Epithelial cell of esophagus (primary cell): ENCODE data around the gene XIRP2.

Experiments used
- DNase-seq: peaks from one replicate; pipeline ENCODE4 v3.0.0; 2010; ENCODE audit warnings: low read depth
- H3K4me3 ChIP-seq: 2 replicates; pipeline ENCODE4 v1.5.1; 2011; ENCODE audit warnings: mild to moderate bottlenecking, low read length, control low read depth
- TF ChIP-seq, protein P1 (sequence below): IDR thresholded peaks from 2 replicates; pipeline ENCODE4 v1.5.1; 2011; ENCODE audit warnings: low read depth, mild to moderate bottlenecking, low read length, control low read depth, inconsistent platforms; ENCODE audit not compliant: insufficient read depth; ENCODE audit errors: missing control alignments

XIRP2 gene

DNA sequence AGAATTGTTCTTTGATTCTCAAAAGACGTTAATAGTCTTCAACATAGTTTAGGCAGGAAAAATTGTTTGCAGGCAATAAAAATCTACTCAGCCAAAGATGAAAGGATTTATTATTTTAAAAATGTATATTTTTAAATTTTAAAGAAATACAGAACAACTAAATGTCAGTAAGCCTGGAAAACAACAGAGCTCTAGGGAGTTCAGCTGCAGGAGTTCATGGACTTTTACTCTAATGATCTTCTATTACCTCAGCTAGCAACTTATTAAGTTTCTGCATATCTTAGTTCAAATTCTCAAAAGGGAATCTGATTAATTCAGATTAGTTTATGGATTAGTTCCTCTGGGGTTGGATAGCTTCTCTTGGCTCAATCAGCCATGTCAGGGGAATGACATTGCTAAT, 17.9 kb upstream of the XIRP2 start:
- no peak for DNase-seq
- TF ChIP-seq, protein P1, sequence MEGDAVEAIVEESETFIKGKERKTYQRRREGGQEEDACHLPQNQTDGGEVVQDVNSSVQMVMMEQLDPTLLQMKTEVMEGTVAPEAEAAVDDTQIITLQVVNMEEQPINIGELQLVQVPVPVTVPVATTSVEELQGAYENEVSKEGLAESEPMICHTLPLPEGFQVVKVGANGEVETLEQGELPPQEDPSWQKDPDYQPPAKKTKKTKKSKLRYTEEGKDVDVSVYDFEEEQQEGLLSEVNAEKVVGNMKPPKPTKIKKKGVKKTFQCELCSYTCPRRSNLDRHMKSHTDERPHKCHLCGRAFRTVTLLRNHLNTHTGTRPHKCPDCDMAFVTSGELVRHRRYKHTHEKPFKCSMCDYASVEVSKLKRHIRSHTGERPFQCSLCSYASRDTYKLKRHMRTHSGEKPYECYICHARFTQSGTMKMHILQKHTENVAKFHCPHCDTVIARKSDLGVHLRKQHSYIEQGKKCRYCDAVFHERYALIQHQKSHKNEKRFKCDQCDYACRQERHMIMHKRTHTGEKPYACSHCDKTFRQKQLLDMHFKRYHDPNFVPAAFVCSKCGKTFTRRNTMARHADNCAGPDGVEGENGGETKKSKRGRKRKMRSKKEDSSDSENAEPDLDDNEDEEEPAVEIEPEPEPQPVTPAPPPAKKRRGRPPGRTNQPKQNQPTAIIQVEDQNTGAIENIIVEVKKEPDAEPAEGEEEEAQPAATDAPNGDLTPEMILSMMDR = no peak
- H3K4me3 ChIP-seq = no peak overlapping the region

DNA sequence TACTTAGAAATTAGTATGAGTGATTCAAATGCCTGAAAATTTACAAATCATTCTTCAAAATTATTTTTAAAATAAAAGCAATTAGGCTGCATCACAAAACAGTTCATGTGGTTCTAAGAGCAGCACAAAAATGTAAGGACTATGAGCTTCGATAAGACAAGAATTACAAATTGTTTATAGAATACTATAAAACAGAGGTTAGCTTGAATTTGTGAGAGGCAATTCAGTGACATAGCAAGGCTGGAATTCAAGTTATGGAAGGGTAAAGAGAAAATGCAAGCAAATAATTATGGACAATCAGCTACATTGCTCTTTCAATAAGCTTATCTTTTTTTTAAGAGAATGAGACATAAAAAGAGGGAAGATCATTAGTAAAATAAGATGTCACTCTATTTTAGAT, 7.1 kb upstream of the XIRP2 start:
- no peak overlapping the region for H3K4me3 ChIP-seq
- TF ChIP-seq, protein P1 = no peak
- DNase-seq = no peak

DNA sequence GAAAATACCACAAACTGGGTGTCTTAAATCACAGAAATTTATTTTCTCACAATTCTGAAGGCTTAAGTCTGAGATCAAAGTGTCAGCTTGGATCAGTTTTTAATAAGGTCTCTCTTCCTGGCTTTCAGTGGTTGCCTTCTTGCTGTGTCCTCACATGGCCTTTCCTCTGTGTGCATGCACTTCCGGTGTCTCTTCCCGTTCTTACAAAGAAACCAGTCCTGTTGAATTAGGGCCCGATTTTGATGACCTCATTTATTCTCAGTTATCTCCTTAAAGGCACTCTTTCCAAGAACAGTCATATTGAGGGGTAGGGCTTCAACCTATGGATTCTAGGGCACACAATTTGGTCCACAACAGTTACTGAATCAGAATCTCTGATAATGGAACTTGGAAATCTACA, 5.4 kb upstream of the XIRP2 start:
- no peak for DNase-seq
- TF ChIP-seq, protein P1 = no peak
- H3K4me3 ChIP-seq = no peak overlapping the region

DNA sequence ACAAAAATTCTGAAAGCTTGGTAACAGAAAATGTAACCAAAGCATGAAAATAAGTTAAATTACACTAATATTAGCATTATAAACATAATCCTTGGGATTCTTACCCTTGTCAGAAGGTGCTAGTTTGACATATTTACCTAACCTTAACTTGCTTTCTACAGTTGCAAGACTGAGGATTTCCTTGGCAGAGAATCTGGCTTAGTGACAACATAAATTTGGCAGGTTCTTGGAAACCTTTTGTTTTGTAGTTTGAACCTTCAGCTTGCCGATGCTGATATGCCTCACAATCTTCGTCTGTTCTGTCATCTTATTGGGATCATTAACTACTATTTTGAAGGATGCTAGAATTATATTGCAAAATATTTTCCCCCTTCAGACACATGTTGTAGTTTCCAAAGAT, 3.4 kb downstream of the XIRP2 start:
- H3K4me3 ChIP-seq = no peak overlapping the region
- TF ChIP-seq, protein P1 = no peak
- no peak for DNase-seq

DNA sequence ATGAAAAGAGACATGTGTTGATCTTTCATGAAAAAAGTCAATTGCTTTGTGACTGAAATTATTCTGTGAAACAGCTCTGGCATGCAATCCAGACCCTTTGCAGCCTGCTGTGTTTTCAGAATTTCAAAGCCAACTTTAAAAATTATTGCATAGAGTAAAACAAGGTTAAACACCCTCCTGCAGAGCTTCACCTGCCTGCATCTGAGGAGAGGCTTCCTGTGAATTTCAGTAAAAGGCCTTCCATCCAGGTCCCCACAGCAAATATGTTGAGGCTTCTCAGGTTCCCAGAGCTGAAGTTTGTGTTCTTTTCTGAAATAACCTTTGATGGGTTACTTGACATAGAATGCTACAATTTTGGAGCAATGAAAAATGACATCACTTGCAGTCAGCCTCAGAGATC, 4.1 kb downstream of the XIRP2 start:
- no peak for DNase-seq
- no peak overlapping the region for H3K4me3 ChIP-seq
- TF ChIP-seq, protein P1 = no peak

DNA sequence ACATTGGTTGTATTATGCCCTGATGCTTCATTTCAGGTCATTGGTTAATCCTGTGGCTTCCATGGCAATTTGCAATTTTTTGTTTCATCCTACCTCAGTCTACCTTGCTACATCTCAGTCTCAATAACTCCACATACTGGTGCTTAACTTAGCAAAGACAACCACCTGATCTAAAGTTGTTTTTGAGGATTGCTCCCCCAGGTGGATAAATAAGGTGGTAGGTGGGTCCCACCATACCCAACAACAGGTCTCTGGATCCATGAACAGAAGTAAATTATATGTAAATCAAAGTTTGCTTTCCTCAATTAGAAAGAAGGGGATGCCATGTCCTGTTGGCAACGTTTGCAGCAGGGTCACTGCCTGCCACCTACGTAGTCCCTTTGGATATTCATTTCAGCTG, 7.0 kb downstream of the XIRP2 start:
- no peak for DNase-seq
- H3K4me3 ChIP-seq = no peak overlapping the region
- TF ChIP-seq, protein P1 = no peak

DNA sequence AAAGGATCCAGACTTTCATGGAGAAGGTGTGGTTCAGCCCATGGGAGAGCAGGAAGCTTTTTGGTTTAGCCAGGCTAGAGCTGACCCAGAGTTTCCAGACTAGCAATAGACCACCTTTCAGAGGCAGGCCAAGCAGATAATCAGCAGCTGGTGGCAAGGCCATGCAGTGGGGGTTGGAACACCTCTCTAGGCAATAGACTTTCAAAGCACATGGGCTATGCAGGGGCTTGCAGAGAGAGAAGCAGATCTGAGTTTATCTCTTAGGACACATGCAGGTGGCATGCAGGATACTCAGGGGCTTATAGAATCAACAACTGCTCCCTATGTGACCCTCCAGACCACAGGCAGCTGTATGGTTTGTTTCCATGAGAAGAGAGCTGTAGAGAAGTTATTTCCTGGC, 9.4 kb downstream of the XIRP2 start:
- DNase-seq = no peak
- TF ChIP-seq, protein P1 = no peak
- H3K4me3 ChIP-seq = no peak overlapping the region
